Activated gamma-delta T cell treated with Interleukin-2 at 50 U/mL for 16 hours (primary cell): ENCODE results near the gene TMEM255A.

ENCODE experiments used
- DNase-seq: peaks from one replicate; pipeline ENCODE4 v3.0.0-alpha.2; 2020

Gene TMEM255A

DNA sequence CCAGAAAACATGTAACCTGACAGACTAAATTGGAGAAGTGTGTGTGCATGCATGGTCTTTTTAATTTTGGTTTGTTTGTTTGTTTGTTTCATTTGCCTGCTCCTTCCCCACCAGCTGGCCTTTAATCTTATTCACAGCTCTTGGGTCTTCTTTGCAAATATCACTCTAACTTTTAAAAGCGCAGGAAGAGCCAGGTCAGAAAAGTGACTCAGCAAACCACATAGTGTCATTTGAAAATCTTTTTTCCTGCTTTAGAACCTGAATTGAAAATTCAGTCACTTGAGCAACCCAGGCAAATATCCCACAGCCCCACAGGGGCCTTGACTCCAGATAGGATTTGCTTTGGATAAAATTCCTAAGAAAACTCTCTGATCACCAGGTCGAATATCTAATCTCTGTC, 4.6 kb downstream of the TMEM255A start:
- DNase-seq, result no peak

DNA sequence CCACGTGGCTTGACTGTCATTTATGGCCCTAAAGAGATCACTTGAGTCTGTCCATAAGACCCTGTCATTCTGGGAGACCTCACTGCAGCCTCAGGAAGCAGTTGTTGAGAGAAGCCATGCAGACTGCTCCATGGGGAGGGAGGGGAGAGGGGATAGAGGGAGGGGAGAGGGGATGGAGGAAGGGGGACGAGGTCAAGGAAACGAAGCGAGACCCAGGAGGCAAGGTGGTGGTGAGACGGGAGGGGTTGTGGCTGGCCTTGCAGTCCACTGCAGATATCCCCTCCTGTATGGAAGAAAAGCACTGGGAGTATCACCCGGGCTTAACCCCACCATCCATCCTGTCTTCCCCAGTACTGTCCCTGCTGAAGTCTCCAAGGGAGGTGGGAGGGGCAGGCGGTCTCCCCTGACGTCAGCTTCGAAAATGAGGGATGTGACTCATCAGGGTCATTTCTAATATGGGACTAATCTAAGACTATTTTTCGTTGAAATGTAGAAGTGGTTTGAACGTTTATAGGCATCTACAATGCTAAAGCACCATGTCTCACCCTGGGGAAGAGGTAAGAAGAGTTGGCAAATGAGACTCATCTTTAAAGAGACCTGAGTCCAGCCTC, 5.6 kb downstream of the TMEM255A start:
- no peak for DNase-seq

DNA sequence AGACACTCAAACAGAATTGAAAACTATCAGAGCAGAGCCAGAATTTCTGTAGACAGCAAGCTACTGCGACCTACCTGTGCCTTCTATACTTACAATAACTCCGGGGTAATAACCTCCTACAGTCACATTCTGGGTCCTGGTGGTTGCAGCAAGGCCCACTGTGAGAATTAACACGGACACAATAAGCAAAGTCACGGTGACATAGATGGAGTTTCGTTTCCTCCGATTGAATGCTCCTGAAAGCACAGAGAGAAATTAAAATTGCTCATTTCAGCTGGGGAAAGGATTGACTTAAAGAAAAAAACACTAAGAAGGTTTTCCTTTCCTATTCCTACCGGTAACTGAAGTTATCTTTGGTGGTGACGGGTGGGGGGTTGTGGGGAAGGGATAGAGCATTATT, 7.0 kb downstream of the TMEM255A start:
- no peak for DNase-seq

DNA sequence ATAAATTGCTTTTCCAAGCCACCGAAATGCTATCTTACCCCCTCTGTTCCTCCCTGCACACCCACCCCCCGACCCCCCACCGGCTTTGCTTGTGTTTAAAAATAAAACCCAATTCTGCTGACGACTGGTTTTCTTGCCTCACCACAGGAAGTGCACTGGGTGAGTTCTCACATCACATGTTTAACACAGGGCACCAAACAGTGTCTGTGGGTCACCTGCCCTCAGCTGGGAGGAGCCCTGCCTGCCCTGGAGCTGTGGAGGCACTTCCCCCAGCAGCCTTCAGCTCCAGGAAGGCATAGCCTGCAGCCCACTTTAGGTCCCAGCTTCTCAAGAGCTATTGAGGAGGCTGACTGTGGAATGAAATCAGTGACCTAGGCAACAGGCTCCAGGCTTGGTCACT, 8.8 kb downstream of the TMEM255A start:
- peak; percentile 45 for DNase-seq

DNA sequence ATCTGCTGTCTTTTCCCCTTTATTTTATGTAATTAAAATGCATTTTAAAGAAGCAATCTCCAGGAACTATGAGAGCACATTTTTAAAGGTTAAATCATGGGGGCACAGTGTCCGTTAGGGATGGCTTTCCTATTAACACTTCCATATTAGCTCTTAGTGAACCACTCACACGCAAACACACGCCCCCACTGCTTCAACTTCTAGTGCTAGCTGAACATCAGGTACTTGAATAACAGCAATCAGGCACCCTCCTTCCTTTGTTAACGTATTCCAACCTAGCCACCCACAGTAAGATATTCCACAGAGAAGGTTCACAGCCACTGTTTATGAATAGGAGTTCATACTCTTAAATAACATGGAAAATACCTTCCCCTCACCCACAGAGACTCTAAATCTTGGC, 9.3 kb downstream of the TMEM255A start:
- no peak for DNase-seq

DNA sequence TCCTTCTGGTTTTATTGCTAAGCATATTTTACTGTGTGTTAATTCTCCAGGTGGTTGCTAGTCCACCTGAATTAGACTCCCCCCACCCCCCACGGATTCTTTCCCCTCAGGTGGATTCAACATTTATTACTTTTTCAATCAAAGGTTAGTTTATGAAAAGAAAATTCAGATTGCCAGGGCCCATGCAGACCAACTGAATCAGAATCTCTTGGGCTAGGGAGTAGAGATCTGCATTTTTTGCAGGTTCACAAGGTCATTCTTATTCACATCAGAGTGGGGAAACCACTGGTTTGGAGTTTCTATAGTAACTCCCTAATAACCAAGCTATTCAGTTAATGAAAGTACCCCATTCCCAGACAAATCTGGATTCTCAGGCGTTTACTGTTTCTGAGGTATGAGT, 9.8 kb downstream of the TMEM255A start:
- DNase-seq, result no peak

DNA sequence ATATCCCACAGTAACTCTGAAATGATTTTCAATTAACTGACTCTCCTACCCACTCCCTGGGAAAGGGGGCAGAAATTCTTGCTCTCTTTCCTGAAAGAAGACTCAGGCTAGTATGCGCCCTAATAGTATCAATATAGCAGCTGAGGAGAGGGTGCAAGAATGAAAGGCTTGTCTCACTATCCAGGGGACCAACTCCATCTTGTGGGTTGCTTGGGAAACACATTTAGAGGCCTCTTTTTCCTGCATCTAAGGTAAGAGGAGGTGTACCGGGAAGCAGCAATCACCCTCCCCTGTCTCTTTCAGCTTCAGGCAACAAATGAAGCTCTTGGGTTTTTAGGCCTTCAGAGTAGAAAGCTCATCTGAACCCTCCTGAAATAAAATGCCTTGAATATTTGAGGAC, 11.3 kb downstream of the TMEM255A start:
- no peak for DNase-seq

DNA sequence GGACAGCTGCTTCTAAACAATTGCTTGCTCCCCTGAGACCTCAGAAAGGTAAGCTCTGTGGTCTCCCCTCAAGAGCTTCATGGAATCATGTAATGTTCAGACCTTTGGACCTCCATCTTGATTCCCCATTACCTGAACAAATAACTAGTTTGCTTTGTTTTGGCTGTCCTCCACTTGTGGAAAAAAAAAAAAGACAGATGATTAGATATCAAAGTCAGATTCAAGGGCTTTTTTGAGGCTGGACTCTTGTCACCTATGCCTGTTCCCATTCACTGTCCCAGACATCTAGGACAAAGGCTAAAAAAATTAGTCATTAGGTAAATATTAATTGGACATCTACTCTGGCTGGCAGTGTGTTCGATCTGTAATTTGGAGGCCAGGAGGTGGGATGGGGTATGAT, 13.3 kb downstream of the TMEM255A start:
- no peak for DNase-seq

DNA sequence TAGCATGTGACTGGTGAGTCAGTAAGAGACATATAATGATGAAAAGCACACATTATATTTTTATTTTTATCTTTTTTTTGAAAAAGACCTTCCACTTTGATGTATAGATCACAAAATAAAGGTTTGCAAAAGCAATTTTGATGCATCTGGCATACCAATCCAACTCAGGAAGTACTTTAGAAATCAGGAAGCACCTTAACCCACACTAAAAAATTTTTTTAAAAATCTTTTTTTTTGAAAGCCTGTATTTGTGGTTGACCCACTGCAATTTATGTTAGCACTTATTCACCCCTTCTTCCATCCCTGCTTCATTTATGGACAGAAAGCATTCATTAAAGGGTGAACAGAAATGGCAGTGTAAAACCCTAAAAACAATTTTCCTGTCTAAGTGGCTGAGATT, 16.6 kb downstream of the TMEM255A start:
- no peak for DNase-seq

DNA sequence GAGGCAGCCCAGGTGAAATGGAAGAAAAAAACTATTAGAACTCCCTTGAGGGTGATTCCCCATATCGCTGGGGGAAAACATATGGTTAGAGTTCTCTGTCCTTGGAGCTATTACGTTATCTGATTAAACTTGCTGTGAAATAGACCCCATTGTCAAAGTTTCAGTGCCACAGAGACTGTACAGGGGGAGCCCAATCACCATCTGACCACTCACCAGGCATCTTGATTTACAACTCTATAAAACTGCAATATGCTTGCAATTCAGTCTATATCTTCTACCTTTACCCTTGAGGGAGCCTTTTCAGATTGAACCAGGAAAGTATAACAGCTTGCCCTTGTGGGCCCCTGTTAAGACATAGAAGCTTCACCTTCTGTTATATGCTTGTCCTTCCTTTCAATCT, 18.2 kb downstream of the TMEM255A start:
- no peak for DNase-seq

DNA sequence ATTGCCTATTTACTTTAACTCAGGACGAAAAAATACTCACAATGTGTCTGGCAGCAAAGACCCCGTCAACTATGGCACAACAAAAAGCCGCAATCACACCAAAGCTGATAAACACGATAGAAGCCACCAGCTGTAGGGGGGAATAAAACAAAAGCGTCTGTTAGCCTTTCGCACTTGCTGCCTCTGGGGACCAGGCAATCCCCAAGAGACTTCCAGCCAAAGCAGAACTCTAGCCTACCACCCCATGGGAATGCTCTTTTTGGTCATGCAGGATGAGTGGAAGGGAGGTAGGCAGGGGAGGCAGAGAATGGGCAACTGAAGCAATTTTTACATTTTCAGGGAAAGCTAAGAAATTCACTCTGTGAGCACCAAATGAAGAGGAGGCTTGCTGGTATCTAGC, 20.1 kb downstream of the TMEM255A start:
- no peak for DNase-seq

DNA sequence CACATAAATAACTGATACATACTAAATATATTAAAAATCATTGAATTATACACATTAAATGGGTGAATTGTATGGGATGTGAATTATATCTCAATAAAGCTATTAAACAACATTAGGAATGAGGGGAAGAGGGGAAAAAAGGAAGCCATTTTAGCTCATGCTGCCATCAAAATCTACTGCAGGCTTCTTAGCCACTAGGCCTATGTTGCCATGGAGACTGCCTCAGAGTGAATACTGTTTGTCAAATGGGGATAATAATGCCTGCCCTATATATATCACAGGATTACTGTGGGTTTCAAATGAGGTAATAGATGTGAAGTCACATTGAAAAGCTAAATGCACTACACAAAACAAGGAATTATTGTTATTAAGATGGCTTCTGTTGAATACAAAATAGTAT, 21.2 kb downstream of the TMEM255A start:
- DNase-seq, result no peak

DNA sequence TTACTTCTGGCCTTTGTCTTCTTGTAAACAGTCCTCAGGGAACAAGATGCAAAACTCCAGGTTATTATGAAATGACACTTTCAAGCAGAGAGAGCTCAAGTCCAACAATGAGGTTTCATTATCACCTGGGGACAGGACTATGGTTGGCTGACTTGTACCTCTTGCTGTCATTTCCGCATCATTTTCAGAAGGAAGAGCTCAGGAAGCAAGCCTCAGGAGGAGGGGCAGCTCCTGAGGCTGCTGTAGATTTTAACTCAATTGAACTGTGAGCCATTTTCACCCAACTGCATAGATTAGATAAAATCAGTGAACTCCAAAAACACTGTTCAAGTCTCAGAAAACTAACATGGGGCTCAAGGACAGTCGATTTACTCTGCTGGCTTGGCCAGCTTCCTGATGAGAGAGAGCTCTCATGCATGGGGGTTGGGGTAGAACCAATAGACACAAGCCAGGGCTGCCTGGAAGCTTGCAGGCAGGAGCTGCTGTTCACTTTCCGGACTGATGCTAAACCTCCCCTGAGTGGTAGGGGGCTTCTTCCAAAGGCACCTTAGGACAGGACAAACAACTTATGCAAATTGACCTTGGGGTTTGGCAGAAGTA, 23.6 kb downstream of the TMEM255A start:
- DNase-seq, result no peak

DNA sequence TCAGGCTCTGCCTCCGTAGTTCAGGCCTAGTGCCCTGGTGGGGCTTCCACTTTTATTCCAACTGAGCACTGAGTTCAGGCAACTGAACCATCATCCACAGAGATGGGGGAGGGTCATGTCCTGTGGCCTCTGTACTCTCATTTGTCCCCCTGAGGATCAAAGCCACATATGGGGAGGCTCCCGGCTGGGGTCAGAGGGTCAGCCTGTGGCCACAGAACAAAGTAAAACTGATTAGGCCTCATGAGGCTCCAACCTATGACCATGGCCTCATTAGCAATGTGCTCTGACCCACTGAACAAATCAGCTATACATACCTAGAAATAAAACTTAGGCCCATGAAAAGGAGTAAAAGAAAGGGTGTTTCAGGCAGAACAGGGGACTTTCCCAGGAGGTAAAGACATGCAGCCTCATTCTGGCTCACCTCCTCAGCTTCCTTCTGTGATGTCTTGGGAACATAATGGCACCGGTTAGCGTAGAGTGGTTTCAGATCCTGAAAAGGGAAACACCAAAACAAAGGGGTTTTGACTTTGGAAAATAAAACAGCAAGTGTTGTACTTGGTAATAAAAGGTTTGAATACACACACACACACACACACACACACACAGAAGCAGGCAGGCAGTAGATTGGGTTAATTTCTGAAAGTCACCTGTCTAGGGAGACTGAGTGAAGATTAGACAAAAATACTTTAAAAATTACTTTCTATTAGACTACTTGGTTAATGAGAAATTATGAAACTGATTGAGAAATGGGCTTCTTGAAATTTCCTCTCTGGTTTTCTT, 24.3 kb downstream of the TMEM255A start:
- no peak for DNase-seq

DNA sequence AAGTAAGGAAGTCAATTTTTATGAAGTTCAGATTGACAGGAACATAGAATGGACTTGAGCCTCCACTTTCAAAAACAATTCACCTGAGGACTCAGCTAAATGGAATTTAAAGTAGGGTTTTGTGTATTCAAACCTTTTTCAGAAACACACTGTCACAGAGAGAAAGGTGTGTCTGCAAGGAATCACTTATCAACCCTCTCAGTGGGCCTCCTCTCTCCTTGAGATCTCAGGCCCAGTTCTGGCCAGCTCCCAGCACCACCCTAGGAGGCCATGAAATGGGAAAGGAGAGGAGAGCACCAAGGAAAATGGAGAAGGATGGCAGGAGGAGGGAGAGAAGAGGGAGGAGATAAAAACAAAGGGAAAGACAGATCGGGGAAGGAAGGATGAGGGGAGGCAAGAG, 28.6 kb downstream of the TMEM255A start:
- no peak for DNase-seq

DNA sequence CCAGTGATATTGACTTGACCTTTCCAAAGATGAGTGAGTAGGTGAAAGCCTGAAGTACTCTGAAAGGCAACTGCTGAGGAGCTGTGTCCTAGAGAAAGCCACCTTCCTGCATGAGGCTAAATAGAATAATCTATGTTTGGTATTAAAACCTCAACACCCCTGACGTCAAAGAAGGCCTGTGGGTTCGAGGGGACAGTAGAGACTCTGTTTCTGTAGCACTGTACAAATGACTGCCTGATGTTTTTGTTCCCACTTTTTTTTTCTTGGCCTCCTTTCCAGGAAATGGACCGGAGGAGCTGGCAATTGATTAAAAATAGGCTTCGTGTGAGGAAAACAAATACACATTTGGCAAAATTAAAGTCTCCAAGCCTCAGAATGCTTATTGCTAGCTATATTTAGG, 29.5 kb downstream of the TMEM255A start:
- no peak for DNase-seq

DNA sequence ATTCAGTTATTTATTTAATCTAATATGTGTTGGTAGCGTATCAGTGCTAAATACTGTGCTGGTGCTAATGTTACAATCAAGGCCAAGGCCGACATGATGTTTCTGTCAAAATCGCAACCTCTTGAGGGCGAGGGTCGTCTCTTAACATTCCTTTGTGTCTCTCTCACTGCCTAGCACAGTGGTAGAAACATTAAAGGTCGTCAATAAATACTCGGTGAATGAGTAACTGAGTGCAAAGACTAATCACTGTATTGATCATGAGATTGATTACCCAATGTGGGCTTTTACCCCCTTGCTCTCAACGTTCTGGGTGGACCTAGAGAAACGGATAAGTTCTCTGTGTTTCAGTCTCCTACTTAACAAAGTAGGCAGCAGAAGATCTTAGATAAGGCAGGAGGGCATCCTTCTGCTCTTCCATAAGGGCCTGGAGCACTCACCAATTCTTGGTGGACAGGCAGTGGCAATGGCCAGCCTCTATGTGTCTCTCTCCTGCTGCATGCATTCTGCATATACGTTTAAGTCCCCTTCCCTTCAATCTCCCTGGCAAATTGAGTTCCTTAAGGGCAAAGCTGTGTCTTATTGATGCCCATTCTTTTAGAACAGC, 30.1 kb downstream of the TMEM255A start:
- DNase-seq, result no peak

DNA sequence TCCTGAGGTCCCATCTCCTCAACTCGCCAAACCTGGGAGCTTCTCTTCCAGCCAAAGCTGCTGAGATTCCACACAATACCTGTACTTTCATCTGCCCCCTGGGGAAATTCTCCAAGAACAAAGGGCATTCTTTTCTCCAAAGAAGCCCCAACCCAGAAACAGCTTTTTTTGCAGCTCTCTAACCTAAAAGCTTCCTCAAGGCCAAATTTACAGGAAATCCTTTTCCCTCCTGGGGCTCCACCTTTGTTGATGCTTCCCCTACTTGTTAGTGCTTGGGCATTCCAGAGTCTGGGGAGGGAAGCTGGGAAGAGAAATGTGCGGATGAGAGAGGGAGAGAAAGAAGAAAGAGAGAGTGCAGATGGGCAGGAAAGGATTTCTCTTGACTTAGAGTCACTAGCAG, 36.3 kb downstream of the TMEM255A start:
- DNase-seq, result no peak

DNA sequence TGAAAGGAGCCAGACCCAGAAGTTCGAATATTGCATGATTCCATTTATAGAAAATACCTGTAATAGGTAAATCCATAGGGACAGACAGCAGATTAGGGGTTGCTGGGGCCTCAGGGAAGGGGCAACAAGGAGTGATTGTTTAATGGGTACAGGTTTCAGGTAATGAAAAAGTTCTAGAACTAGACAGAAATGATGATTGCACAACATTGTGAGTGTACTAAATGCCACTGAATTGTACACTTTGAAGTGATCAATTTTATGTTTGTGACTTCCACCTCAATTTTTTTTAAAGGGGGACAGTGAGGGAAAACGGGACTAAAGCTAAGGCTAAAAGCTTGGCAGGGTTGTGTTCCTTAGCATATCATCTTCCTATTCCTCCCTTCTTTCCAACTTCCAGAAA, 37.1 kb downstream of the TMEM255A start:
- DNase-seq, result no peak

DNA sequence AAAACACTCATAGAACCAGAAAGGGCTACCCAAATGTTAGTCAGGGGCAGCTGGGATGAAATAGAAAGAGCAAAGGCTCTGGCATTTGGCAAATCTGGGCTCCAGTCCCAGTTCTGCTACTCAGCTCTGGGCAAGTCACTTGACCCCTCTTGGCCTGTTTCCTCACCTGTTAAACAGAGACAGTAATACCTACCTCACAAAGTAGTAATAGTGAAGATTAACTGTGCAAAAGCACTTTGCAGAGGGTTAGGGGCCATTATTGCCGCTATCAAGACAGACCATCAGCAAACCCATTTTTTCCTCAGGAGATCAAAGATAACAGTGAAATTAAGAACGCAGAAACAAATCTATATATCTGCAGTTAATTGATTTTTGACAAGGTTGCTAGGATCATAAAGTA, 40.0 kb downstream of the TMEM255A start:
- DNase-seq, result no peak

DNA sequence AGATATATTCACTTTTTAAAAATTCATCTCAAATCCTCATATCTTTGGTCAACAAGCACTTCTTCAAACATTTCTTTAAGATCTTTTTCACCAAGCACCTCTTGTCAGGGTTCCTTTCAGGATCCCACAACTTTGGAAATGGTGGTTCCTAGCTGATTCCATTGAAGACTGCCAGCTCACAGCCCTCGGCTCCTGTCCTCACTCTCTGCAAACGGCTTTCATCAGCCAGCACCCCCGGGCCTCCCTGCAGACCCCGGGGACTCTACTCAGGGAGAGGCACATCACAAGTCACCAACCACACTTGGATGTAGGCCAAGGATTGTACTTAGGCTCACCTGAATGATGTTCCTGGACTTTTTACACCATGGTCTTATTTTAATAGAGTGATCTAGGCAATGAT, 40.7 kb downstream of the TMEM255A start:
- DNase-seq, result no peak

DNA sequence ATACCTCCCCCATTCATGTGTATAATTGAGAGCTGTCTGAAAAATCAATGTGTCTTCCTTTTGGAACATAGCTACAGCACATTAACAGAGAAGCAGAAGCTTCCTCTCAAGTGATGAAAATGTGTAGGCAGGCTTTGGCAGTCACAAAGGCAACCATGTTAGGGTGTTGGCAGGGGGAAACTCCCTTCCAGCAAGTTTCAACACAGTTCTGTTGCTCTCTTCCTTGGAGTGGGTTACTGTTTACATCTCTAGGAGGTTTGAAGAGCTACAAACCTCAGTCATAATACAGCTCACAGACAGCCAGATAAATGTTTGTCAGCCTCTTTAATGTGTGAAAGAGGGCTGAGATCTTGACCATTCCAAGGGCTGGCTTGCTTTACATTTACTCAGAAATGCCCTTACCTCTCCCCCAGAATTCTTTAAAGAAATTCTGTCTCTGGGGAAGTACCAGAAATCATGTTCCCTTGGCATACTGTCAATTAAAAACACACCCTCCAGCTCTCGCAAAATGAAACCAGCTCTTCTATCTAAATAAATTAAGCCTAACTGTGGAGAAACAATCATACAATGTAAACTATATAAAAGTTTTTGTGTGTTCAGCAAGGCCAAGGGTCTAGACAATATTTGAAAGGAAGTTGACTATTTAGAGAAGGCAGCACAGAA, 41.8 kb downstream of the TMEM255A start:
- DNase-seq, result no peak

DNA sequence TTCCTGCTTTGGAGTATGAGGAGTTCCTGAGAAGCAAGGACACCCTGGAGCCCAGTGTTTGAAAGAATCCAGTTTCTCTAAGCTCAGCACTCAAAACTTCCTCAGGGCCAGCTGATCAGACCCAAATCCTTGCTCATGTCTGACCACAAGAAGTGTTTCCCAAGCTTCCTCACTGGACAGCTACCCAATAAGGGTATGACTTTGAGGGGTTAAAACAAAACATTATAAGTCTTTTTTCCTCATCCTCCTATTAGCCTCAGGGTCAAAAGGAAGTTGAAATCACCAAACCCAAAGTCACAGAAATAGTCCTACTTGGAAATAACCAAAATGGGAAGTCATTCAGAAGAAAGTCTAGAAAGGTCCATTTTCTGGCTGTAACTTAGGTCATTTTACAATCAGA, 46.9 kb downstream of the TMEM255A start:
- no peak for DNase-seq
